ENCODE results near the gene RPUSD4.

DNA sequence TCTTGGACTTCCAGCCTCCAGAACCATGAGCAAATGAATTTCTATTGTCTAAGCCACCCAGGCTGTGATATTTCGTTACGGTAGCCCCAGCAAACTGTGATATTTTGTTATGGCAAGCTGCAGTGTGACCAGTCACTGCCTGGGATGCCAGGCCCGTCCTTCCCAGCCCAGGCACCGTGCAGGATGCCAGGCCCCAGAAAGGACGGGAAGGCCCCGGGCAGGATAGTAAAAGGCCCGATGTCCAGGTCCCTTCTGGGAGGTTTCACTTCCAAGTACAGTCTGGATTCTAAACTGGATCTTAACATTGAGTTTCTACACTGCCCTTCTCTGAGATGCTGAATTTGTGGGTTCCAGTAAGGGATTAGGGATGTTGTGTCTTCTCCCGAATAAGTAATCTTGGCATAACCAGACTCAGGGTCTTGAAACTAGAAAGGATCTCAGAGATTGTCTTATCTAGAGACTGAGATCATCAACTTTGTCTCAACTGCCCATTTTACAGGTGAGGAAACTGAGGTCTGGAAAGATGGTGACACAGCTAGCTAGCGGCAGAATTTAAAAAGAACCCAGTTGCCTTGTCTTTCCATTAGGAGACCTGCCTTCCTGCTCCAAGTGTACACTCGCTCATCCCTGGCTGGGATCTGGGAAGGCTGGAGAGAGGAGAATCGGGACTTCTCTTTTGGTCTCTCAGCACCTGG, 19.9 kb downstream of the RPUSD4 start:
- TF ChIP-seq EZH2phosphoT487 (IDR thresholded peaks at IDR 0.05; ENCODE audit: borderline replicate concordance): no peak
- TF ChIP-seq, protein P1, sequence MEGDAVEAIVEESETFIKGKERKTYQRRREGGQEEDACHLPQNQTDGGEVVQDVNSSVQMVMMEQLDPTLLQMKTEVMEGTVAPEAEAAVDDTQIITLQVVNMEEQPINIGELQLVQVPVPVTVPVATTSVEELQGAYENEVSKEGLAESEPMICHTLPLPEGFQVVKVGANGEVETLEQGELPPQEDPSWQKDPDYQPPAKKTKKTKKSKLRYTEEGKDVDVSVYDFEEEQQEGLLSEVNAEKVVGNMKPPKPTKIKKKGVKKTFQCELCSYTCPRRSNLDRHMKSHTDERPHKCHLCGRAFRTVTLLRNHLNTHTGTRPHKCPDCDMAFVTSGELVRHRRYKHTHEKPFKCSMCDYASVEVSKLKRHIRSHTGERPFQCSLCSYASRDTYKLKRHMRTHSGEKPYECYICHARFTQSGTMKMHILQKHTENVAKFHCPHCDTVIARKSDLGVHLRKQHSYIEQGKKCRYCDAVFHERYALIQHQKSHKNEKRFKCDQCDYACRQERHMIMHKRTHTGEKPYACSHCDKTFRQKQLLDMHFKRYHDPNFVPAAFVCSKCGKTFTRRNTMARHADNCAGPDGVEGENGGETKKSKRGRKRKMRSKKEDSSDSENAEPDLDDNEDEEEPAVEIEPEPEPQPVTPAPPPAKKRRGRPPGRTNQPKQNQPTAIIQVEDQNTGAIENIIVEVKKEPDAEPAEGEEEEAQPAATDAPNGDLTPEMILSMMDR (conservative IDR thresholded peaks at IDR 0.05; ENCODE audit: low read length): no peak

All from Loucy (cell line).